PC-9 (cell line): ENCODE results near the gene MFAP1.

Source experiments
- CTCF ChIP-seq: fragments of 200-600 bp; sonication (generic); conservative IDR thresholded peaks from 2 replicates; pipeline ENCODE4 v1.6.1; 2017; ENCODE audit warnings: mixed run types, antibody characterized with exemption, mild to moderate bottlenecking, moderate library complexity
- EZH2 ChIP-seq: fragments of 200-600 bp; sonication (generic); IDR thresholded peaks from 2 replicates; pipeline ENCODE4 v1.8.0; 2017; ENCODE audit warnings: antibody characterized with exemption, low read depth

GRCh38 chr15:43776718-43777266, 47.7 kb downstream of the MFAP1 start, which contains the start of gene ELL3:
- no peak for TF ChIP-seq CTCF
- TF ChIP-seq EZH2, result no peak
